Keratinocyte (primary cell): Measurements from ENCODE around the gene CLSTN2.

Experiments used
- EZH2 ChIP-seq: IDR thresholded peaks from one replicate; pipeline ENCODE4 v1.6.1; 2012; ENCODE audit warnings: inconsistent platforms, mild to moderate bottlenecking, low read length, moderate library complexity
- TF ChIP-seq, protein P1 (sequence below), 3 experiments: IDR thresholded peaks in 1 of 3; conservative IDR thresholded peaks in 1 of 3; optimal IDR thresholded peaks in 1 of 3; 2 replicates in 2 of 3; 3 replicates in 1 of 3; pipeline versions ENCODE3 to v1.5.1; 2011; ENCODE audit warnings: low read length in 3 of 3, mild to moderate bottlenecking in 3 of 3, moderate library complexity in 2 of 3, control low read depth in 1 of 3, inconsistent platforms in 1 of 3; ENCODE audit not compliant: insufficient read depth in 2 of 3; ENCODE audit errors: extremely low read depth in 1 of 3

DNA sequence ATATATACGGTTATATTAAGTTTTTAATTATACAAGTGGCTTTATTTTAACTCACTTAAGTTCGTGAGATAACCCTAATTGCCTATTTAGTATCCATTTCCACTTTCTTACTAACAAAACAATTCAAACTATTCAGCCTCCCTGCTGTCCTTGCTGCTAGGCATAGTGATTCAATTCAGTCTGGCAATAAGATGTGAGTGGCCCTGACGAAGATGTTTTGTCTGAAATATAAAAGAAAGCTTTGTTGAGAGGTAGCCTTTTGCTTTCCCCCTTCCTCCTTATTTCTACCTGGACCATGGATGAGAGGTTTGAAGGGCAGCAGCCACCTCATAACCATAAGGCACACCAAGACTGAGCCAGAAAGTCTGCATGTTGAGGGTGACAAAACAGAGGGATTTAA, 653.6 kb downstream of the CLSTN2 start:
- TF ChIP-seq, protein P1, sequence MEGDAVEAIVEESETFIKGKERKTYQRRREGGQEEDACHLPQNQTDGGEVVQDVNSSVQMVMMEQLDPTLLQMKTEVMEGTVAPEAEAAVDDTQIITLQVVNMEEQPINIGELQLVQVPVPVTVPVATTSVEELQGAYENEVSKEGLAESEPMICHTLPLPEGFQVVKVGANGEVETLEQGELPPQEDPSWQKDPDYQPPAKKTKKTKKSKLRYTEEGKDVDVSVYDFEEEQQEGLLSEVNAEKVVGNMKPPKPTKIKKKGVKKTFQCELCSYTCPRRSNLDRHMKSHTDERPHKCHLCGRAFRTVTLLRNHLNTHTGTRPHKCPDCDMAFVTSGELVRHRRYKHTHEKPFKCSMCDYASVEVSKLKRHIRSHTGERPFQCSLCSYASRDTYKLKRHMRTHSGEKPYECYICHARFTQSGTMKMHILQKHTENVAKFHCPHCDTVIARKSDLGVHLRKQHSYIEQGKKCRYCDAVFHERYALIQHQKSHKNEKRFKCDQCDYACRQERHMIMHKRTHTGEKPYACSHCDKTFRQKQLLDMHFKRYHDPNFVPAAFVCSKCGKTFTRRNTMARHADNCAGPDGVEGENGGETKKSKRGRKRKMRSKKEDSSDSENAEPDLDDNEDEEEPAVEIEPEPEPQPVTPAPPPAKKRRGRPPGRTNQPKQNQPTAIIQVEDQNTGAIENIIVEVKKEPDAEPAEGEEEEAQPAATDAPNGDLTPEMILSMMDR (optimal IDR thresholded peaks at IDR 0.05 in 1 of 3, IDR thresholded peaks at IDR 0.05 in 1 of 3, conservative IDR thresholded peaks at IDR 0.05 in 1 of 3; ENCODE audit: extremely low read depth in 1 of 3, insufficient read depth in 2 of 3, low read length in 3 of 3) = no peak
- no peak for TF ChIP-seq EZH2
